ENCODE data around the gene LYRM7.

LYRM7 gene

GRCh38 chr5:131150408-131150807, 20.3 kb upstream of the LYRM7 start (continued):
- TF ChIP-seq ELK4 (IDR thresholded peaks at IDR 0.05; ENCODE audit: borderline replicate concordance, low read depth, low read length) (no peak), HOXD13 (CRISPR knock-in tag; IDR thresholded peaks at IDR 0.05; ENCODE audit: borderline replicate concordance) (no peak), ZNF292 (tag by site-specific recombination; IDR thresholded peaks at IDR 0.05; ENCODE audit: borderline replicate concordance, low read depth) (no peak)

DNA sequence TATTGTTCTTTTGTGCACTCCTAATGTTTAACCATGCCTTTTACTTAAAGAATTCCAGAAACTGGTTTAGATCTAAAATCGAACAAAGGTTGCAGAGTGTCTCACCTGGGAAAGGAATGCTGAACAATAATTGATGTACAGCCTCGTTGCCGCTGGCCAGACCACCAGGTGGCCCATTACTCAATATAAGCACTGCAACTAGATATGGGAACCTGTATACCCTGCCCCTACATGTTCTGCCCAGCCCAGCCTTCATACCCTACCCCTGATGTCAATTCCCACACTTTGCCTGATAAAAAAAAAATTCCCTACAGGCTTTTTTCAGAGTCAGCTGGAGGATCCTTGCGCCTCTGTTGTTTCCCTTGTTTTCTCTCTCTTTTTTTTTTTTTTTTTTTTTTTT, 19.5 kb upstream of the LYRM7 start:
- H3K4me1 ChIP-seq (ENCODE audit: control insufficient read depth, insufficient read depth, low read length): no peaks in the 10 kb centered on the region
- no peak for TF ChIP-seq ZNF530 (tag by site-specific recombination; IDR thresholded peaks at IDR 0.05; ENCODE audit: low read depth)
- no peak for TF ChIP-seq ZNF10 (tag by site-specific recombination; IDR thresholded peaks at IDR 0.05)
- no peak for TF ChIP-seq ZNF629 (tag by site-specific recombination; IDR thresholded peaks at IDR 0.05)
- TF ChIP-seq ZNF76 (tag by site-specific recombination; IDR thresholded peaks at IDR 0.05; ENCODE audit: borderline replicate concordance, low read depth): no peak
- TF ChIP-seq ZNF112 (tag by site-specific recombination; IDR thresholded peaks at IDR 0.05): no peak
- H3K4me3 ChIP-seq (ENCODE audit: low read depth, low read length): no peak overlapping the region
- ChIA-PET POLR2A (no interaction called here), CTCF (no interaction called here)
- no peak overlapping the region for H3K27ac ChIP-seq (ENCODE audit: extremely low read depth, low read depth, low read length)
- no peaks in the 10 kb centered on the region for H3K9me3 ChIP-seq (ENCODE audit: control insufficient read depth, insufficient read depth, low read depth, low read length)
- no peaks in the 10 kb centered on the region; a peak in 1 of 3 replicates for H3K36me3 ChIP-seq (ENCODE audit: control insufficient read depth in 2 of 2, insufficient read depth in 1 of 2, low read length in 2 of 2)

DNA sequence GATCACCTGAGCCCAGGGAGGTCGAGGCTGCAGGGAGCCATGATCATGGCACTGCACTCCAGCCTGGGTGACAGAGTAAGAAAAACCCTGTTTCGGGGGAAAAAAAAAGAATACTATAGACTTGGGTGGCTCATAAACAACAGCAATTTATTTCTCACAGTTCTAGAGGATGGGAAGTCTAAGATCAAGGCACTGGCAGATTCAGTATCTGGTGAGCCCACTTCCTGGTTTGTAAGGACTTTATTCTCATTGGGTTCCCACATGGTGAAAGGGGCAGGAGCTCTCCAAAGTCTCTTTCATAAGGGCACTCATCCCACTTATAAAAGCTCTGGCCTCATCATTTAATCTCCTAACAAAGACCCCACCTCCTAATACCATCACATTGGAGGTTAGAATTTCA, 14.4 kb upstream of the LYRM7 start:
- H3K27ac ChIP-seq (ENCODE audit: extremely low read depth, low read depth, low read length): no peak overlapping the region
- TF ChIP-seq ZNF10 (tag by site-specific recombination; IDR thresholded peaks at IDR 0.05) (no peak), ZNF266 (tag by site-specific recombination; IDR thresholded peaks at IDR 0.05; ENCODE audit: low read depth) (no peak), ZBTB17 (tag by site-specific recombination; IDR thresholded peaks at IDR 0.05) (no peak), ZNF112 (tag by site-specific recombination; IDR thresholded peaks at IDR 0.05) (no peak), ZNF510 (tag by site-specific recombination; IDR thresholded peaks at IDR 0.05; ENCODE audit: insufficient replicate concordance) (no peak), ZNF174 (tag by site-specific recombination; IDR thresholded peaks at IDR 0.05) (no peak), SCRT2 (tag by site-specific recombination; IDR thresholded peaks at IDR 0.05) (no peak), ZNF24 (tag by site-specific recombination; IDR thresholded peaks at IDR 0.05) (no peak), ZNF585B (tag by site-specific recombination; IDR thresholded peaks at IDR 0.05) (no peak), TCF7L2 (IDR thresholded peaks at IDR 0.05; ENCODE audit: borderline replicate concordance, low read depth, low read length) (no peak), ZNF292 (tag by site-specific recombination; IDR thresholded peaks at IDR 0.05; ENCODE audit: borderline replicate concordance, low read depth) (no peak), ZBTB8A (tag by site-specific recombination; IDR thresholded peaks at IDR 0.05) (no peak), ZNF140 (tag by site-specific recombination; IDR thresholded peaks at IDR 0.05) (no peak), KLF17 (tag by site-specific recombination; IDR thresholded peaks at IDR 0.05) (no peak), KLF9 (tag by site-specific recombination; IDR thresholded peaks at IDR 0.05; ENCODE audit: low read depth) (no peak)
- TF ChIP-seq, protein P1, sequence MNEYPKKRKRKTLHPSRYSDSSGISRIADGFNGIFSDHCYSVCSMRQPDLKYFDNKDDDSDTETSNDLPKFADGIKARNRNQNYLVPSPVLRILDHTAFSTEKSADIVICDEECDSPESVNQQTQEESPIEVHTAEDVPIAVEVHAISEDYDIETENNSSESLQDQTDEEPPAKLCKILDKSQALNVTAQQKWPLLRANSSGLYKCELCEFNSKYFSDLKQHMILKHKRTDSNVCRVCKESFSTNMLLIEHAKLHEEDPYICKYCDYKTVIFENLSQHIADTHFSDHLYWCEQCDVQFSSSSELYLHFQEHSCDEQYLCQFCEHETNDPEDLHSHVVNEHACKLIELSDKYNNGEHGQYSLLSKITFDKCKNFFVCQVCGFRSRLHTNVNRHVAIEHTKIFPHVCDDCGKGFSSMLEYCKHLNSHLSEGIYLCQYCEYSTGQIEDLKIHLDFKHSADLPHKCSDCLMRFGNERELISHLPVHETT (tag by site-specific recombination; IDR thresholded peaks at IDR 0.05): no peak
- ChIA-PET POLR2A (no interaction called here), CTCF (no interaction called here)
- H3K9me3 ChIP-seq (ENCODE audit: control insufficient read depth, insufficient read depth, low read depth, low read length): no peaks in the 10 kb centered on the region
- H3K4me3 ChIP-seq (ENCODE audit: low read depth, low read length): no peak overlapping the region
- H3K36me3 ChIP-seq (ENCODE audit: control insufficient read depth in 2 of 2, insufficient read depth in 1 of 2, low read length in 2 of 2): peaks cover 37 to 39% of the 10 kb centered on the region in 2 experiments
- no peaks in the 10 kb centered on the region for H3K4me1 ChIP-seq (ENCODE audit: control insufficient read depth, insufficient read depth, low read length)
